ENCODE measurements around the gene KMT5B. TPM values are rescaled to one million over a fixed set of nuclear protein-coding genes. Genes with fewer than 3 reads are reported as not detected.

Gene KMT5B
- total RNA-seq, 2 donors from 2014 or later, result 20.2 to 20.5 TPM

- Histone ChIP-seq H3K4me1 (peaks cover 0 to 26% of the 10 kb centered on the region in 2 donors), H3K27me3 (no peaks in the 10 kb centered on the region), H3K36me3 (no peaks in the 10 kb centered on the region), H3K9me3 (no peaks in the 10 kb centered on the region), H3K4me3 (no peak overlapping the region), H3K27ac (no peak overlapping the region)
- no peak for DNase-seq (ENCODE audit: low spot score)
- TF ChIP-seq, protein P1, sequence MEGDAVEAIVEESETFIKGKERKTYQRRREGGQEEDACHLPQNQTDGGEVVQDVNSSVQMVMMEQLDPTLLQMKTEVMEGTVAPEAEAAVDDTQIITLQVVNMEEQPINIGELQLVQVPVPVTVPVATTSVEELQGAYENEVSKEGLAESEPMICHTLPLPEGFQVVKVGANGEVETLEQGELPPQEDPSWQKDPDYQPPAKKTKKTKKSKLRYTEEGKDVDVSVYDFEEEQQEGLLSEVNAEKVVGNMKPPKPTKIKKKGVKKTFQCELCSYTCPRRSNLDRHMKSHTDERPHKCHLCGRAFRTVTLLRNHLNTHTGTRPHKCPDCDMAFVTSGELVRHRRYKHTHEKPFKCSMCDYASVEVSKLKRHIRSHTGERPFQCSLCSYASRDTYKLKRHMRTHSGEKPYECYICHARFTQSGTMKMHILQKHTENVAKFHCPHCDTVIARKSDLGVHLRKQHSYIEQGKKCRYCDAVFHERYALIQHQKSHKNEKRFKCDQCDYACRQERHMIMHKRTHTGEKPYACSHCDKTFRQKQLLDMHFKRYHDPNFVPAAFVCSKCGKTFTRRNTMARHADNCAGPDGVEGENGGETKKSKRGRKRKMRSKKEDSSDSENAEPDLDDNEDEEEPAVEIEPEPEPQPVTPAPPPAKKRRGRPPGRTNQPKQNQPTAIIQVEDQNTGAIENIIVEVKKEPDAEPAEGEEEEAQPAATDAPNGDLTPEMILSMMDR (IDR thresholded peaks at IDR 0.05), result no peak
Measured at GRCh38 chr11:68148071-68148805, 64.9 kb downstream of the KMT5B start.

GRCh38 chr11:68146704-68147474, 66.2 kb downstream of the KMT5B start:
- TF ChIP-seq, protein P1 (IDR thresholded peaks at IDR 0.05), result no peak
- no peak overlapping the region for H3K4me3 ChIP-seq
- peak overlapping the region; percentile 83 to 87 for H3K27ac ChIP-seq
- no peak for DNase-seq (ENCODE audit: low spot score)
- H3K9me3 ChIP-seq, result no peaks in the 10 kb centered on the region
- no peaks in the 10 kb centered on the region for H3K36me3 ChIP-seq
- peaks cover 0 to 26% of the 10 kb centered on the region in 2 donors for H3K4me1 ChIP-seq
- H3K27me3 ChIP-seq, result no peaks in the 10 kb centered on the region

GRCh38 chr11:68146010-68146540, 67.0 kb downstream of the KMT5B start:
- Histone ChIP-seq H3K4me3 (no peak overlapping the region), H3K9me3 (no peaks in the 10 kb centered on the region), H3K27ac (peak overlapping the region; percentile 83 to 87), H3K4me1 (peaks cover 0 to 29% of the 10 kb centered on the region in 2 donors), H3K36me3 (no peaks in the 10 kb centered on the region), H3K27me3 (no peaks in the 10 kb centered on the region)
- peak; percentile 88 for DNase-seq (ENCODE audit: low spot score)
- TF ChIP-seq, protein P1 (IDR thresholded peaks at IDR 0.05), result no peak

DNA sequence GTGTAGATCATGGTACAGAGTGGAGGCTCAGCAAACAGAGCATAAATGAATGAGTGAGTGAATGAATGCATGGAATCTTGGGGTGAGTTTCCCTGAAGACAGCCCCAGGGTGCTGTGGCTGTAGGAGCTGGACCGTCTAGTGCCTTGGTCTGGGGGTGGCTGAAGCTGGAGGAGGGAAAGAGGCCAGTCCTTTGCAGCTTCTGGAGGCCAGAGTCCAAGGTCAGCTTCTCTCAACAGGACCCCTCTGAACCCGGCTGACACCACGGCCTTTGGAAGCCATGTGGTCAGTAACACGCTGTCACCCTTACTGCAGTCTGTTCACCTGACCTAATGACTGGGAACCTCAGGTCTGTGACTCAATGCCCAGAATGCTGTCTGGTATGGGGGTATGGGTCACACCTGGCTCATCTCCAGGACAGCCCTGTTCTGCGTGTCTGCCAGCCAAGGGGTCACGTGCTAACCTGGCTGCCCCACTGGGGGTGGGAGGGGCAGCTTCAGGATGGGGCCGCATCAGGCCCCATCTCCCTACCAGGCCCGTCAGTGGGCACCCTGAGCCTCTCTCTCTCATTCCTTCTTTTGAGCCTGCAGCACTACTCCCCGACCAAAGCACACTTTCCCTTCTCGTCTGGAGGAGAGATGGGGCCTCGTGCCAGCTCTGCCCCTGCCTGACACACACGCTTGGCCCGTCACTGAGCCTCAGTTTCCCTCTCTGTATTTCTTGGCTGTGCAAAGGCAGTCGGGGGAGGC, 67.8 kb downstream of the KMT5B start:
- peak overlapping the region; percentile 83 to 87 for H3K27ac ChIP-seq
- H3K4me3 ChIP-seq, result no peak overlapping the region
- DNase-seq (ENCODE audit: low spot score), result no peak
- peaks cover 0 to 32% of the 10 kb centered on the region in 2 donors for H3K4me1 ChIP-seq
- TF ChIP-seq, protein P1 (IDR thresholded peaks at IDR 0.05), result no peak
- no peaks in the 10 kb centered on the region for H3K9me3 ChIP-seq
- H3K36me3 ChIP-seq, result no peaks in the 10 kb centered on the region
- H3K27me3 ChIP-seq, result no peaks in the 10 kb centered on the region

DNA sequence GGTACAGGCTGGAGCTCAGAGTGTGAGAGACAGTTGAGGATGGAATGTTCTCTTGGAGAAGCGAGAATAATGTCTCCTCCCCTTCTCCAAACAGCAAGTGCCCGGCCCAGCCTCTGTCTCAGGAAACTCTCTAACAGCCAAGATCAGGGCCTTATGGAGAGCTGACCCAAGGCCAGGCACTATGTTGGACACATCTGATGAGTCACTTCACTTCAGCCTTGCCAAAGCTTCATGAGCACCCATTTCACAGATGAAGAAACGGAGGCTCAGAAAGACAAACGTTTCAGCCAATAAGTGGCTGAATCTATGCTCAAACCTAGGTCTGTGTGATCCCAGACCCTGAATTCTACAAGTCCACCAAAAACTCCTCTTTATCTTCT, 69.8 kb downstream of the KMT5B start:
- DNase-seq (ENCODE audit: low spot score), result no peak
- Histone ChIP-seq H3K36me3 (no peaks in the 10 kb centered on the region), H3K9me3 (no peaks in the 10 kb centered on the region), H3K4me3 (no peak overlapping the region), H3K4me1 (peaks cover 0 to 32% of the 10 kb centered on the region in 2 donors), H3K27me3 (no peaks in the 10 kb centered on the region), H3K27ac (no peak overlapping the region)
- TF ChIP-seq, protein P1 (IDR thresholded peaks at IDR 0.05), result no peak
